PC-9 (cell line): Measurements from ENCODE around the gene MYO1B. TPM values are rescaled to one million over a fixed set of nuclear protein-coding genes. Genes with fewer than 3 reads are reported as not detected.

Source experiments
- BruUV-seq: library from RNA; stranded (reverse); fragments of 400-500 nt; replicated peaks from 2 replicates; lab custom pipeline; 2021; lab: Mats Ljungman, UMichigan
- CTCF ChIA-PET: fragments of 300-600 bp; sonication (Branson Sonifier 250); formaldehyde crosslinking; loops from one replicate; lab custom pipeline; 2022; ENCODE audit warnings: antibody characterized with exemption; lab: Charles Lee
- POLR2A ChIA-PET: fragments of 300-600 bp; sonication (Branson Sonifier 250); formaldehyde crosslinking; loops from one replicate; lab custom pipeline; 2022; ENCODE audit warnings: antibody characterized with exemption; ENCODE audit not compliant: unreplicated experiment; lab: Charles Lee
- DNase-seq, 2 experiments: peaks; one replicate each; pipeline versions ENCODE4 v3.0.0 to v3.0.0-alpha.2; 2015 to 2022; ENCODE audit warnings: mixed read lengths in 1 of 2
- H2AFZ ChIP-seq: fragments of 200-600 bp; sonication (generic); 2 replicates; pipeline ENCODE4 v1.8.1; 2017; ENCODE audit warnings: antibody characterized with exemption
- H3F3A ChIP-seq: fragments of 200-600 bp; sonication (generic); 2 replicates; pipeline ENCODE4 v1.8.1; 2017; ENCODE audit warnings: antibody characterized with exemption, mild to moderate bottlenecking, low read depth; ENCODE audit not compliant: insufficient read depth
- H3K27ac ChIP-seq: fragments of 200-600 bp; sonication (generic); 2 replicates; pipeline ENCODE4 v1.6.1; 2016; ENCODE audit warnings: mixed run types
- H3K27me3 ChIP-seq: fragments of 200-600 bp; sonication (generic); 2 replicates; pipeline ENCODE4 v1.6.1; 2016; ENCODE audit warnings: low read depth, mixed run types; ENCODE audit not compliant: insufficient read depth
- H3K36me3 ChIP-seq: fragments of 200-600 bp; sonication (generic); 2 replicates; pipeline ENCODE4 v1.6.1; 2016; ENCODE audit warnings: low read depth, mixed run types
- H3K4me1 ChIP-seq: fragments of 200-600 bp; sonication (generic); replicated peaks from 2 replicates; pipeline ENCODE4 v1.6.1; 2016; ENCODE audit warnings: mixed run types; ENCODE audit not compliant: insufficient read depth
- H3K4me2 ChIP-seq: fragments of 200-600 bp; sonication (generic); 2 replicates; pipeline ENCODE4 v1.6.1; 2017; ENCODE audit warnings: mixed run types
- H3K4me3 ChIP-seq: fragments of 200-600 bp; sonication (generic); 2 replicates; pipeline ENCODE4 v1.6.1; 2016; ENCODE audit warnings: mixed run types
- H3K79me2 ChIP-seq: fragments of 200-600 bp; sonication (generic); 2 replicates; pipeline ENCODE4 v1.6.1; 2017; ENCODE audit warnings: low read depth, mixed run types
- H3K9me2 ChIP-seq: fragments of 200-600 bp; sonication (generic); 2 replicates; pipeline ENCODE4 v1.8.1; 2017; ENCODE audit warnings: mild to moderate bottlenecking; ENCODE audit not compliant: insufficient read depth
- H3K9me3 ChIP-seq: fragments of 200-600 bp; sonication (generic); 2 replicates; pipeline ENCODE4 v1.8.1; 2016; ENCODE audit warnings: low read depth; ENCODE audit not compliant: insufficient read depth
- H4K20me1 ChIP-seq: fragments of 200-600 bp; sonication (generic); 2 replicates; pipeline ENCODE4 v1.8.1; 2017; ENCODE audit not compliant: insufficient read depth
- CTCF ChIP-seq: fragments of 200-600 bp; sonication (generic); conservative IDR thresholded peaks from 2 replicates; pipeline ENCODE4 v1.6.1; 2017; ENCODE audit warnings: mixed run types, antibody characterized with exemption, mild to moderate bottlenecking, moderate library complexity
- EZH2 ChIP-seq: fragments of 200-600 bp; sonication (generic); IDR thresholded peaks from 2 replicates; pipeline ENCODE4 v1.8.0; 2017; ENCODE audit warnings: antibody characterized with exemption, low read depth
- intact Hi-C: fragments of 100-400 bp; cut with micrococcal nuclease; formaldehyde crosslinking; loops from one replicate; pipeline ENCODE4 v1.10.0; 2022; ENCODE audit not compliant: unreplicated experiment
- total RNA-seq: library from RNA; stranded (reverse); gene quantifications from 2 replicates; pipeline ENCODE4 v1.2.3, GENCODE V29; 2021

MYO1B gene
- total RNA-seq, 1 experiment from 2014 or later, result 55.0 TPM

- Histone ChIP-seq H3K9me2 (no peaks in the 10 kb centered on the region; the same call in 1 of the 2 replicates), H2AFZ (no peak overlapping the region), H3F3A (peaks cover 22% of the 10 kb centered on the region), H3K9me3 (peaks cover 3% of the 10 kb centered on the region; the same call in 1 of the 2 replicates), H3K27ac (no peak overlapping the region), H3K4me1 (peaks cover 42% of the 10 kb centered on the region), H4K20me1 (no peaks in the 10 kb centered on the region), H3K4me2 (no peak overlapping the region), H3K27me3 (no peaks in the 10 kb centered on the region), H3K36me3 (no peaks in the 10 kb centered on the region), H3K79me2 (no peaks in the 10 kb centered on the region), H3K4me3 (no peak overlapping the region)
- CTCF ChIA-PET, result no interaction called here
- POLR2A ChIA-PET, result interaction anchor here (0.6 kb wide), 1 partner anchor 45 kb away, joined by 3 read pairs; no protein-coding TSS in a partner anchor
- no peak for TF ChIP-seq CTCF
- TF ChIP-seq EZH2, result no peak
- DNase-seq, result no peak
- intact Hi-C loops, result no loop called here
- no TSS peak for BruUV-seq
These were observed 30.0 kb upstream of the MYO1B start for GRCh38 chr2:191215230-191215629.

- CTCF ChIA-PET, result no interaction called here
- H3K4me1 ChIP-seq, result peaks cover 43% of the 10 kb centered on the region
- H3K27me3 ChIP-seq, result no peaks in the 10 kb centered on the region
- no peak overlapping the region for H3K27ac ChIP-seq
- no peak overlapping the region; the same call in 1 of the 2 replicates for H3K4me2 ChIP-seq
- no peak overlapping the region for H2AFZ ChIP-seq
- H3K36me3 ChIP-seq, result no peaks in the 10 kb centered on the region
- intact Hi-C loops, result no loop called here
- H3K9me2 ChIP-seq, result no peaks in the 10 kb centered on the region; the same call in 1 of the 2 replicates
- H3K79me2 ChIP-seq, result no peaks in the 10 kb centered on the region
- TF ChIP-seq CTCF (no peak), EZH2 (no peak)
- H3K4me3 ChIP-seq, result no peak overlapping the region
- peak in 1 of 2 experiments; percentile 38 for DNase-seq
- no peaks in the 10 kb centered on the region for H4K20me1 ChIP-seq
- POLR2A ChIA-PET, result interaction anchor here (0.5 to 0.6 kb wide), 2 partner anchors 42 to 46 kb away, joined by 3 to 5 read pairs; no protein-coding TSS in a partner anchor
- H3F3A ChIP-seq, result peaks cover 25% of the 10 kb centered on the region
- H3K9me3 ChIP-seq, result peaks cover 3% of the 10 kb centered on the region; the same call in 1 of the 2 replicates
- BruUV-seq, result no TSS peak
These were observed 29.5 kb upstream of the MYO1B start for GRCh38 chr2:191215666-191216065.

GRCh38 chr2:191217580-191217979, 27.6 kb upstream of the MYO1B start:
- Histone ChIP-seq H2AFZ (no peak overlapping the region), H3K4me2 (peak overlapping the region; percentile 43; the same call in 1 of the 2 replicates), H3K4me1 (peaks cover 43% of the 10 kb centered on the region), H3K36me3 (no peaks in the 10 kb centered on the region), H3K27me3 (no peaks in the 10 kb centered on the region), H4K20me1 (no peaks in the 10 kb centered on the region), H3F3A (peaks cover 25% of the 10 kb centered on the region), H3K9me3 (no peaks in the 10 kb centered on the region; the same call in 1 of the 2 replicates), H3K9me2 (no peaks in the 10 kb centered on the region; the same call in 1 of the 2 replicates), H3K27ac (peak overlapping the region; percentile 94), H3K79me2 (no peaks in the 10 kb centered on the region), H3K4me3 (no peak overlapping the region)
- TF ChIP-seq CTCF (no peak), EZH2 (no peak)
- DNase-seq, result peak; percentile 14 to 68
- POLR2A ChIA-PET, result interaction anchor here (0.6 to 0.7 kb wide), 2 partner anchors 463 to 1740 kb away, joined by 3 to 5 read pairs; no protein-coding TSS in a partner anchor
- BruUV-seq, result no TSS peak
- CTCF ChIA-PET, result interaction anchor here (0.5 to 2.1 kb wide), 7 partner anchors 45 to 332 kb away, joined by 3 to 9 read pairs (median 4); no protein-coding TSS in a partner anchor
- intact Hi-C loops, result no loop called here
